ENCODE results near the gene LHX6. TPM values are rescaled to one million over a fixed set of nuclear protein-coding genes. Genes with fewer than 3 reads are reported as not detected.

LHX6 gene
- total RNA-seq, 1 donor from 2014 or later, result 4.4 TPM

DNA sequence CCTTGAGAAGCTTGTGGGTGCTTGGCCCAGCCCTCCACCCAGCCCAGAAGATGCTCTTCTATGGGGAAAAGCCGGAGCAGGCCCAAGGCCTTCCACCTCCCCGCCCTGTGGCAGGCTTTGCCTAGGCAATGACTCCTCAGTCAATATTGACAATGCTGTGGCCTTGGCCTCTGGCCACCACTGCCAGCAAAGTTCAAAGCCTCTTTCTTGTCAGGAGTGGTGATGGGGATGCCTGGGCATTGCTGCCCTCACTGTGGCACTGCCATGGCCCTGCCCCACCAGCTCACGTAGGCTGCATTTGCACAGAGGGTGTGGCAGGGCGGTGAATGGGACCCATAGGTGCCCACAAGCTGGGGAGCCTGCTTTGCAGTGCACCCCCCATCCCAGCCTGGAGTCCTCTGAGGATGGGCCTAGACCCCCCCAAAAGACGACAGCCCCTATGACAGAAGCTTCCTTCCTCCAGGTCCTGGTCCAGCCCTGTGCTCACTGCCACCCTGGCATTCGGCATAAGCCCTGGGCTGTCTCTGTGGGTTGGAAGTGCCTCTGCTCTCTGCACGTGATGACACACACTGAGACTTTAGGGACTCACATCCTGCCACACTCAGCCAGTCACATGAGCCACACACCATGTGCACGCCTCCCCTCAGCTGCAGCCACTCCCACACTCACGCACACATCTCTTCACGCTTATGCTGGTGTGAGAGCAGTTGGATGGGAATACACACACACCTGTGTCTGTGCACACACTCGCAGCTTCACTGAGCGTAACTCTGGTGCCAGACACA is 38.0 kb downstream of the LHX6 start:
- Histone ChIP-seq H3K4me1 (no peaks in the 10 kb centered on the region), H3K27ac (replicated peaks) (no peak overlapping the region), H3K27me3 (ENCODE audit: low read depth) (peaks cover 14% of the 10 kb centered on the region), H3K9me3 (replicated peaks) (no peaks in the 10 kb centered on the region), H3K4me3 (no peak overlapping the region), H3K36me3 (no peaks in the 10 kb centered on the region)
- no peak for DNase-seq
- TF ChIP-seq, protein P1, sequence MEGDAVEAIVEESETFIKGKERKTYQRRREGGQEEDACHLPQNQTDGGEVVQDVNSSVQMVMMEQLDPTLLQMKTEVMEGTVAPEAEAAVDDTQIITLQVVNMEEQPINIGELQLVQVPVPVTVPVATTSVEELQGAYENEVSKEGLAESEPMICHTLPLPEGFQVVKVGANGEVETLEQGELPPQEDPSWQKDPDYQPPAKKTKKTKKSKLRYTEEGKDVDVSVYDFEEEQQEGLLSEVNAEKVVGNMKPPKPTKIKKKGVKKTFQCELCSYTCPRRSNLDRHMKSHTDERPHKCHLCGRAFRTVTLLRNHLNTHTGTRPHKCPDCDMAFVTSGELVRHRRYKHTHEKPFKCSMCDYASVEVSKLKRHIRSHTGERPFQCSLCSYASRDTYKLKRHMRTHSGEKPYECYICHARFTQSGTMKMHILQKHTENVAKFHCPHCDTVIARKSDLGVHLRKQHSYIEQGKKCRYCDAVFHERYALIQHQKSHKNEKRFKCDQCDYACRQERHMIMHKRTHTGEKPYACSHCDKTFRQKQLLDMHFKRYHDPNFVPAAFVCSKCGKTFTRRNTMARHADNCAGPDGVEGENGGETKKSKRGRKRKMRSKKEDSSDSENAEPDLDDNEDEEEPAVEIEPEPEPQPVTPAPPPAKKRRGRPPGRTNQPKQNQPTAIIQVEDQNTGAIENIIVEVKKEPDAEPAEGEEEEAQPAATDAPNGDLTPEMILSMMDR (IDR thresholded peaks at IDR 0.05; ENCODE audit: borderline replicate concordance), result no peak
- intact Hi-C loops (cut with micrococcal nuclease), result no loop called here

DNA sequence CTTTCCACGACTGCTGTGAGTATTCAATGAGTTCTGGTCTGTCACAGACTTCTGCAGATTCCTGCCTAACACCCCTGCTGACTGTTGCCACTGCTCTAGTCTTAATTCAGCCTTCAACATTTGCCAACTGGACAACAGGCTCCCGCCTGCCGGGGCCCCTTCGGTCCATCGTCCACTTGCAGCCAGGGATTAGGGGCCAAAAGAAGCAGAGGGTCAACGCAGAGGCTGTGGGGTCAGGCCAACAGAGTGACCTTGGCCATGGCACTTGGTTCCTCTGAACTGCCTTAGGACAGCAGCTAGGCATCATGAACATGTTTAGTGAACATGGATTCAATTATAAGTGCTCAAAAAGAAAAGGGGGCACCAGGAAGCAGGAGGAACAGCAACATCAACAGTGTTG is 40.4 kb downstream of the LHX6 start:
- DNase-seq, result no peak
- Histone ChIP-seq H3K27me3 (ENCODE audit: low read depth) (peaks cover 12% of the 10 kb centered on the region), H3K4me3 (no peak overlapping the region), H3K9me3 (replicated peaks) (no peaks in the 10 kb centered on the region), H3K4me1 (no peaks in the 10 kb centered on the region), H3K36me3 (no peaks in the 10 kb centered on the region), H3K27ac (replicated peaks) (no peak overlapping the region)
- TF ChIP-seq, protein P1 (IDR thresholded peaks at IDR 0.05; ENCODE audit: borderline replicate concordance), result no peak
- intact Hi-C loops (cut with micrococcal nuclease), result no loop called here

DNA sequence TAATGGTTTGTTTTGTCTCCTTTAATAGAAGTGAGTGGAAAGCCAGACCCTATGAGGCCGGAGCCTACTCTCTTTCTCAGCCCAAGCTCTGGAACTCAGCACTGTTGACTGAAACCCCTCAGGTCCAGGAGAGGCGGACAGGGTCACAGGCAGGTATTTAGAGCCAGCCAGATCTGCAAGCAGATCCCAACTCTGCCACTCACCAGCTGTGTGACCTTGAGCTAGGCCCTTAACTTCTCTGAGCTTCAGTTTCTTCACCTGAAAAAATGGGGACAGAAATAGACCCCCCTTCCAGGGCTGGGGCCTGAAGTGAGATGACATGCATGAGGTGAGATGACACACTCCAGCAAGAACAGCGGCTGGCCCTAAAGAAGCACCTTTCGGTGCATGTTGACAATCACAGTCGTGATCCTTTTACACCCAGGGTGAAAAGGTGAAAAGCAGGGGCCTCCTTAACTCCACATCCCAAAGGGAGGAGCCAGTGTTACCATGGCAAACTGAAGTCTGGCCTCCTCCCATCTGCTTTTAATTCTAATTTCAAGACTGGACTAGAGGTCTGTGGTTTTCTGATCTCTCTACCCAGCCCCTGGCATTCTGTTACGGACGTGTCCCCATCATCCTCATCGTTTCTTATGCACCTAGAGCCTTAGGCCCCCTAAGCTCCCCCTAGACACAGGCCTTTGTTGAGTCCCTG is 41.8 kb downstream of the LHX6 start:
- DNase-seq, result no peak
- no peaks in the 10 kb centered on the region for H3K9me3 ChIP-seq (replicated peaks)
- H3K4me1 ChIP-seq, result no peaks in the 10 kb centered on the region
- H3K27ac ChIP-seq (replicated peaks), result no peak overlapping the region
- TF ChIP-seq, protein P1 (IDR thresholded peaks at IDR 0.05; ENCODE audit: borderline replicate concordance), result no peak
- no peaks in the 10 kb centered on the region for H3K36me3 ChIP-seq
- intact Hi-C loops (cut with micrococcal nuclease), result no loop called here
- H3K27me3 ChIP-seq (ENCODE audit: low read depth), result peaks cover 26% of the 10 kb centered on the region
- no peak overlapping the region for H3K4me3 ChIP-seq

GRCh38 chr9:122186301-122186700 is 42.5 kb downstream of the LHX6 start:
- Histone ChIP-seq H3K27me3 (ENCODE audit: low read depth) (peaks cover 33% of the 10 kb centered on the region), H3K4me3 (no peak overlapping the region), H3K27ac (replicated peaks) (no peak overlapping the region), H3K36me3 (no peaks in the 10 kb centered on the region), H3K4me1 (no peaks in the 10 kb centered on the region), H3K9me3 (replicated peaks) (no peaks in the 10 kb centered on the region)
- DNase-seq, result no peak
- TF ChIP-seq, protein P1 (IDR thresholded peaks at IDR 0.05; ENCODE audit: borderline replicate concordance), result no peak
- intact Hi-C loops (cut with micrococcal nuclease), result no loop called here

DNA sequence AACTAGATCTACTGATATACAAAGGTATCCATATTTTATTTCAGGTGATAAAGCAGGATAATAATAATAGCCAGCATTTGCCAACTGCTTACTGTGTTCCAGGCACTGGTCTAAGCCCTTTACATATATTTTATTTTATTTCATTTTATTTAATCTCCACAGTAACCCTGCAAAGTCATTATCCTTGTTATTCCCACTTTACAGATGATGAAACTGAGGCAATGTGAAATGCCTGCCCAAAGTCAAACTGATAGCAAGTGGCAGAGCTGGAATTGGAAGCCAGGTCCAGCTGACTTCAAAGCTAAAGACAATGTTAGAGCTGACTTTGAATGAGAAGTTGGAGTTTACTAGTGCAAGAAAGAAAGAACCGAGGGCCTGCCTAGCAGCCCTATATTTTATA is 44.2 kb downstream of the LHX6 start:
- H3K27ac ChIP-seq (replicated peaks), result no peak overlapping the region
- DNase-seq, result no peak
- TF ChIP-seq, protein P1 (IDR thresholded peaks at IDR 0.05; ENCODE audit: borderline replicate concordance), result no peak
- H3K27me3 ChIP-seq (ENCODE audit: low read depth), result peaks cover 33% of the 10 kb centered on the region
- no peaks in the 10 kb centered on the region for H3K9me3 ChIP-seq (replicated peaks)
- H3K36me3 ChIP-seq, result no peaks in the 10 kb centered on the region
- intact Hi-C loops (cut with micrococcal nuclease), result no loop called here
- no peaks in the 10 kb centered on the region for H3K4me1 ChIP-seq
- no peak overlapping the region for H3K4me3 ChIP-seq

Data from left ventricle myocardium inferior (tissue), 1 donor.